ENCODE measurements around the gene SMPD4.
A peak's percentile ranks its signal among the peaks of the same experiment; 100 is the strongest.
"Not testable (repeated sequence)": the region's sequence is repeated elsewhere in the genome, so short reads cannot be mapped to it uniquely, and the experiment has no call there.

The SMPD4 gene
- total RNA-seq, result 82.3 to 101 (median 86.9) reads per million in 3 donors

DNA sequence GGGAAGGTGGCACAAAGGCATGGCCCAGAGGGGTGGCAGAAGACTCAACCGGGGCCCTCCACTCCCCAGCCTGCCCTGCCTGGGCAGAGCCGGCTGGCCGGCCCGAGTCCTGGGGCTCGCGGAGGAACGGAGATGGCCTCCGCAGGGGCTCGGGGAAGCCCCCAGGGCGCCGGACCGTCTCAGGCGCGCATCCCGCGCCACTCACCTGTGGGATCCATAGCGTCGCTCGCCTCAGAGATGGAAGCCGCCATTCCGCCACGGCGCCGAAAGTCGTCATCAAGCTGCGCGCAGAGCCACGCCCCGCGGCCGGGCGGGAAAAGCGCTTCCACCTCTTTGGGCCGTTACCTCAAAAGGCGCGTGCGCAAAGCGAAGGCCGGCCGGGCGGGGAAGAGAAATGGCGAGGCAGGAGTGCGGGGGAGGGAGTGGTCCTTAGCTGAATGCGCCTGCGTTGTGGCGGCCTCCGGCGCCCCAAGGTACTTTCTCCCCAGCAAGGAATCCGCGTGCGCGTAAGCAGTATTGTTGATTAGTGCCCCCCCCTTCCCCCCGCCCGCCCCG is at the start of gene SMPD4:
Gene SMPD4 (minus strand): TSS at position 278 of the 555 bp plus-strand sequence. CDS start 5,010 bp downstream, outside the sequence.
- no peaks in the 10 kb centered on the region for H3K9me3 ChIP-seq (ENCODE audit: control insufficient read depth, low read length)
- DNase-seq, result peak; percentile 97 to 98 (median 97)
- H3K4me1 ChIP-seq (ENCODE audit: control insufficient read depth, insufficient read depth, low read length, poor library complexity, severe bottlenecking), result peaks cover 14% of the 10 kb centered on the region
- H3K36me3 ChIP-seq (ENCODE audit: control insufficient read depth, insufficient read depth, low read length), result no peaks in the 10 kb centered on the region
- H3K27ac ChIP-seq (ENCODE audit: insufficient read depth, low read length, poor library complexity, severe bottlenecking), result peak within 1 kb of the TSS; percentile 86
- peak within 1 kb of the TSS; percentile 93 for H3K4me3 ChIP-seq (ENCODE audit: insufficient read depth, low read depth, low read length, poor library complexity, severe bottlenecking)
- no peaks in the 10 kb centered on the region for H3K27me3 ChIP-seq (replicated peaks; ENCODE audit: control insufficient read depth, insufficient read depth, low read length, poor library complexity, severe bottlenecking)

DNA sequence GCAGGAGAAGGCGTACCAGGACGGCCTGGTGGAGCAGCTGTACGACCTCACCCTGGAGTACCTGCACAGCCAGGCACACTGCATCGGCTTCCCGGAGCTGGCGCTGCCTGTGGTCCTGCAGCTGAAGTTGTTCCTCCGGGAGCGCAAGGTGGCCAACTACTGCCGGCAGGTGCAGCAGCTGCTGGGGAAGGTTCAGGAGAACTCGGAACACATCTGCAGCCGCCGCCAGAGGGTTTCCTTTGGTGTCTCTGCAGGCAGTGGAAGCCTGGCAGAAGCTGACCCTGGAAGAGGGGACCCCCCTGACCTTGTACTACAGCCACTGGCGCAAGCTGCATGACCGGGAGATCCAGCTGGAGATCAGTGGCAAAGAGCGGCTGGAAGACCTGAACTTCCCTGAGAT is 49.5 kb upstream of the SMPD4 start:
- not testable (repeated sequence) for H3K27ac ChIP-seq (ENCODE audit: insufficient read depth, low read length, poor library complexity, severe bottlenecking); DNase-seq

DNA sequence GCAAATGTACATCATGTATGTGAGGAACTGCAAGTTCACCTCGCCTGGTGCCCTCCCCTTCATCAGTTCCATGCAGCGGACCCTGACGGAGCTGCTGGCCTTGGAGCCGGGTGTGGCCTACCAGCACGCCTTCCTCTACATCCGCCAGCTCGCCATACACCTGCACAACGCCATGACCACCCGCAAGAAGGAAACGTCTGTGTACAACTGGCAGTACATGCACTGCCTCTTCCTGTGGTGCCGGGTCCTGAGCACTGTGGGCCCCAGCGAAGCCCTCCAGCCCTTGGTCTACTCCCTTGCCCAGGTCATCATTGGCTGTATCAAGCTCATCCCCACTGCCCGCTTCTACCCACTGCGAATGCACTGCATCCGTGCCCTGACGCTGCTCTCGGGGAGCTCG is 49.0 kb upstream of the SMPD4 start:
- not testable (repeated sequence) for DNase-seq; H3K4me3 ChIP-seq (ENCODE audit: insufficient read depth, low read depth, low read length, poor library complexity, severe bottlenecking); H3K4me1 ChIP-seq (ENCODE audit: control insufficient read depth, insufficient read depth, low read length, poor library complexity, severe bottlenecking); H3K36me3 ChIP-seq (ENCODE audit: control insufficient read depth, insufficient read depth, low read length); H3K27ac ChIP-seq (ENCODE audit: insufficient read depth, low read length, poor library complexity, severe bottlenecking); H3K27me3 ChIP-seq (replicated peaks; ENCODE audit: control insufficient read depth, insufficient read depth, low read length, poor library complexity, severe bottlenecking); H3K9me3 ChIP-seq (ENCODE audit: control insufficient read depth, low read length)

More for the DNA sequence above, 49.5 kb upstream of the SMPD4 start:
- not testable (repeated sequence) for H3K36me3 ChIP-seq (ENCODE audit: control insufficient read depth, insufficient read depth, low read length); H3K4me1 ChIP-seq (ENCODE audit: control insufficient read depth, insufficient read depth, low read length, poor library complexity, severe bottlenecking); H3K27me3 ChIP-seq (replicated peaks; ENCODE audit: control insufficient read depth, insufficient read depth, low read length, poor library complexity, severe bottlenecking); H3K4me3 ChIP-seq (ENCODE audit: insufficient read depth, low read depth, low read length, poor library complexity, severe bottlenecking); H3K9me3 ChIP-seq (ENCODE audit: control insufficient read depth, low read length)

GRCh38 chr2:130229161-130229510 is 47.7 kb upstream of the SMPD4 start:
- not testable (repeated sequence) for H3K36me3 ChIP-seq (ENCODE audit: control insufficient read depth, insufficient read depth, low read length); H3K4me1 ChIP-seq (ENCODE audit: control insufficient read depth, insufficient read depth, low read length, poor library complexity, severe bottlenecking); H3K9me3 ChIP-seq (ENCODE audit: control insufficient read depth, low read length); H3K4me3 ChIP-seq (ENCODE audit: insufficient read depth, low read depth, low read length, poor library complexity, severe bottlenecking); H3K27me3 ChIP-seq (replicated peaks; ENCODE audit: control insufficient read depth, insufficient read depth, low read length, poor library complexity, severe bottlenecking); H3K27ac ChIP-seq (ENCODE audit: insufficient read depth, low read length, poor library complexity, severe bottlenecking)
- peak in 1 of 3 donors; percentile 32 for DNase-seq

DNA sequence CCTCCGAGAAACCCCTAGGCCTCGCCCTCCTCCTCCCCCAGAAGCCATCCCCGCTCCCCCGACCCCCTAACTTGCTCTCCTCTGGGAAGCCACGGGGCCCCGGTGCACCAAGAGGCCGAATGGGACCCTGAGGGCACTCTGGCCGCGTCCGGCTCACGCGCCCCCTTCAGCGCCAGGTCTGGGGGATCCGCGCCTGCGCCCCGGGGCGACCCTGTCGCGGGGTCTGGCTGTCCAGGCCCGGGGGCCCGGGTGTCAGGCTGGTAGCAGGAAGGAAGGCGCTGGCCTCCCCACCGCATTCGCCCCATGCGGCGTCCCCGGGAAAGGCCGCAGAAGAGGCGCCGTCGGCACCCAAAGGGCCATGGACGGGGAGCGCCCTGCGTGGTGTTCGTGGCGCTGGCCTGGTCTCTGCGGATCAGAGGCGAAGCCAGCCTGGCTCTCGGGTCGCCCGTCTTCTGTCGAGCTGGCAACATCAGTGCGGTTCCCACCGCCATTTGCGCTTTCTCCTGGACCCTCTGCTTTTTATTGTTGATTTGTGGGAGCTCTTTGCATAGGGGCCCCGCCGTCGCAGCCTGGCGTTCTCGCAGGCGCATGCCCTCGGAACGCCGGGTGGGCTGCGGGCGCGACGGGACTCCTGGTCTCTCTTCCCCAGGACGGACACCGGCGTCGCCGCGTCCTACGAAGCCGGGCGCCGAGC is 47.2 kb upstream of the SMPD4 start:
- not testable (repeated sequence) for H3K27me3 ChIP-seq (replicated peaks; ENCODE audit: control insufficient read depth, insufficient read depth, low read length, poor library complexity, severe bottlenecking); H3K4me3 ChIP-seq (ENCODE audit: insufficient read depth, low read depth, low read length, poor library complexity, severe bottlenecking)

GRCh38 chr2:130228005-130228404 is 46.6 kb upstream of the SMPD4 start:
- H3K36me3 ChIP-seq (ENCODE audit: control insufficient read depth, insufficient read depth, low read length), result not testable (repeated sequence)

More for the DNA sequence above, 47.2 kb upstream of the SMPD4 start:
- not testable (repeated sequence) for H3K36me3 ChIP-seq (ENCODE audit: control insufficient read depth, insufficient read depth, low read length); H3K27ac ChIP-seq (ENCODE audit: insufficient read depth, low read length, poor library complexity, severe bottlenecking); DNase-seq; H3K9me3 ChIP-seq (ENCODE audit: control insufficient read depth, low read length); H3K4me1 ChIP-seq (ENCODE audit: control insufficient read depth, insufficient read depth, low read length, poor library complexity, severe bottlenecking)

DNA sequence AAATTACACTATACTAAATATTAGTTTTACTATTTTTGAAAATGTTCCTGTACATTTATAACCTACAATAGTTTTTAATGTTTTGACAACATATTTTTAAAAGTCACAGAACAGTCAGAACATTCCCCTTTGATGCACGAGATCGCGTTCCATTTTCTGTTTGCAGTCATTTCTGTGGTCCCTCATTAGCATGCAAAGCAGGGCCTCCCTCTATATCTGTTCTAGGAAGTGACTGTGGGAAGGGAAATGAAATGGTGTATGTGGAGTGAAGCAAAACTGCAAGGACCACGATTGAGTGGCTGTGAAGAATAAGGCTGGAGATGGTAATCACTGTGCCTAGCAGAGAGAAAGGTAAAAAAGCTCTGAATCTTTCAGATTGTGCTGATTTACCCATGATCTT is 41.1 kb upstream of the SMPD4 start:
- H3K4me3 ChIP-seq (ENCODE audit: insufficient read depth, low read depth, low read length, poor library complexity, severe bottlenecking), result not testable (repeated sequence)

More at GRCh38 chr2:130228005-130228404, 46.6 kb upstream of the SMPD4 start:
- H3K4me3 ChIP-seq (ENCODE audit: insufficient read depth, low read depth, low read length, poor library complexity, severe bottlenecking); H3K27me3 ChIP-seq (replicated peaks; ENCODE audit: control insufficient read depth, insufficient read depth, low read length, poor library complexity, severe bottlenecking); H3K9me3 ChIP-seq (ENCODE audit: control insufficient read depth, low read length); H3K4me1 ChIP-seq (ENCODE audit: control insufficient read depth, insufficient read depth, low read length, poor library complexity, severe bottlenecking); H3K27ac ChIP-seq (ENCODE audit: insufficient read depth, low read length, poor library complexity, severe bottlenecking); DNase-seq: not testable (repeated sequence)

GRCh38 chr2:130220505-130220904 is 39.1 kb upstream of the SMPD4 start:
- H3K27ac ChIP-seq (ENCODE audit: insufficient read depth, low read length, poor library complexity, severe bottlenecking); H3K36me3 ChIP-seq (ENCODE audit: control insufficient read depth, insufficient read depth, low read length); H3K4me3 ChIP-seq (ENCODE audit: insufficient read depth, low read depth, low read length, poor library complexity, severe bottlenecking); H3K4me1 ChIP-seq (ENCODE audit: control insufficient read depth, insufficient read depth, low read length, poor library complexity, severe bottlenecking); H3K9me3 ChIP-seq (ENCODE audit: control insufficient read depth, low read length); H3K27me3 ChIP-seq (replicated peaks; ENCODE audit: control insufficient read depth, insufficient read depth, low read length, poor library complexity, severe bottlenecking); DNase-seq: not testable (repeated sequence)

More for the DNA sequence above, 41.1 kb upstream of the SMPD4 start:
- not testable (repeated sequence) for H3K27me3 ChIP-seq (replicated peaks; ENCODE audit: control insufficient read depth, insufficient read depth, low read length, poor library complexity, severe bottlenecking); H3K4me1 ChIP-seq (ENCODE audit: control insufficient read depth, insufficient read depth, low read length, poor library complexity, severe bottlenecking); H3K9me3 ChIP-seq (ENCODE audit: control insufficient read depth, low read length); DNase-seq; H3K36me3 ChIP-seq (ENCODE audit: control insufficient read depth, insufficient read depth, low read length); H3K27ac ChIP-seq (ENCODE audit: insufficient read depth, low read length, poor library complexity, severe bottlenecking)

DNA sequence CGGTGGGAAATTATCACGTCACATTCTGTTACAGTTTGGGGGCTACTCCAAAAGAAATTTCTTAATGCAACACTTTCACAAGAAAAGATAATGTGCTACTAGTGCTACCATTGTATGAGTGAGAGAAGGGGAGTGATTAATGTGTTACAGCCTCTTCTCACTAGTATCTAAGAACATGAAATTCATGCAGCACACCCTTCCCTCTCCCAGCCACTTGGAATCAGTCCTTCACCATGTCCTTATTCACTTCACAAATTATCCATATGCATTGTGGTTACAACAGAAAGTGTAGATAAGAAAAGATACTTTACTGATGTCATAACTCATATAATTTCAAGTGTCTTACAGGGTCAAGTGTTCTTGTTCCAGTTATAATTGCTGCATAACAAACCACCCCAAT is 37.7 kb upstream of the SMPD4 start:
- not testable (repeated sequence) for H3K4me3 ChIP-seq (ENCODE audit: insufficient read depth, low read depth, low read length, poor library complexity, severe bottlenecking); H3K27ac ChIP-seq (ENCODE audit: insufficient read depth, low read length, poor library complexity, severe bottlenecking); DNase-seq; H3K36me3 ChIP-seq (ENCODE audit: control insufficient read depth, insufficient read depth, low read length); H3K27me3 ChIP-seq (replicated peaks; ENCODE audit: control insufficient read depth, insufficient read depth, low read length, poor library complexity, severe bottlenecking); H3K9me3 ChIP-seq (ENCODE audit: control insufficient read depth, low read length); H3K4me1 ChIP-seq (ENCODE audit: control insufficient read depth, insufficient read depth, low read length, poor library complexity, severe bottlenecking)

- not testable (repeated sequence) for H3K9me3 ChIP-seq (ENCODE audit: control insufficient read depth, low read length); H3K27ac ChIP-seq (ENCODE audit: insufficient read depth, low read length, poor library complexity, severe bottlenecking); H3K4me1 ChIP-seq (ENCODE audit: control insufficient read depth, insufficient read depth, low read length, poor library complexity, severe bottlenecking); H3K4me3 ChIP-seq (ENCODE audit: insufficient read depth, low read depth, low read length, poor library complexity, severe bottlenecking); H3K27me3 ChIP-seq (replicated peaks; ENCODE audit: control insufficient read depth, insufficient read depth, low read length, poor library complexity, severe bottlenecking); DNase-seq; H3K36me3 ChIP-seq (ENCODE audit: control insufficient read depth, insufficient read depth, low read length)
Measured at GRCh38 chr2:130207051-130207450, 25.6 kb upstream of the SMPD4 start.
